Measurements from ENCODE around the gene CNTNAP1. TPM values are rescaled to one million over a fixed set of nuclear protein-coding genes. Genes with fewer than 3 reads are reported as not detected.

Gene CNTNAP1
- total RNA-seq, 2 experiments from 2014 or later, result 0.71 to 0.78 TPM

DNA sequence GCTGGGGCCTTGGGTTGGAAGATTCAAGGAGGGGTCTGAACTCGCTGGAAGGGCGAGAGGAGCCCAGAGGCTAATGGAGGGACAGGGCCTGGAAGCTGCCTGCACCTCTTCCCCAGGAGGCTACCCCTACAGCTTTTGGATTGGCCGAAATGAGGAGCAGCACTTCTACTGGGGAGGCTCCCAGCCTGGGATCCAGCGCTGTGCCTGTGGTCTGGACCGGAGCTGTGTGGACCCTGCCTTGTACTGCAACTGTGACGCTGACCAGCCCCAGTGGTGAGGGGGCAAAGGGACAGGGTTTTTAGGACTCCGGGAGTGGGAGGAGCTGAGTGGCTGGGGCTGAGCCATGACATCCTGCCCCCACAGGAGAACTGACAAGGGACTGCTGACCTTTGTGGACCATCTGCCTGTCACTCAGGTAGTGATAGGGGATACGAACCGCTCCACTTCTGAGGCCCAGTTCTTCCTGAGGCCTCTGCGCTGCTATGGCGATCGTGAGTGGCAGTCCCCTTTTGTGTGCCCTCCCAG lies 8.8 kb downstream of the CNTNAP1 start:
- CTCF ChIA-PET, result interaction anchor here (1.4 kb wide), 1 partner anchor 73 kb away, joined by 3 read pairs; no protein-coding TSS in a partner anchor

DNA sequence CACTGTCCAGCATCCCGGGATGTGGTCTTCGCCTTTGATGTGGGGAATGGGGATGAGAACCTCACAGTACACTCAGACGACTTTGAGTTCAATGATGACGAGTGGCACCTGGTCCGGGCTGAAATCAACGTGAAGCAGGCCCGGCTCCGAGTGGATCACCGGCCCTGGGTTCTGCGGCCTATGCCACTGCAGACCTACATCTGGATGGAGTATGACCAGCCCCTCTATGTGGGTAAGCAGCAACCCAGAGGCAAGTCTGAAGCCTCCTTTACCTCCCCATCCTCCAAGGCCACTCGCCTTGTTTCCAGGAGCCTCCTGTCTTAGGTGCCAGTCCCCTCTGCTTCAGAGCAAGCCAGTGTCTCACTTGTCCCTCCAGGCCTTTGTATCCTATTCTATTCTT lies 10.2 kb downstream of the CNTNAP1 start:
- ATAC-seq, result no peak
- Mint-ChIP-seq H3K4me3 (no peak overlapping the region), H3K9me3 (ENCODE audit: insufficient read depth) (no peaks in the 10 kb centered on the region), H3K27me3 (ENCODE audit: low read depth) (peaks cover 3% of the 10 kb centered on the region), H3K4me1 (ENCODE audit: low read depth) (no peaks in the 10 kb centered on the region), H3K27ac (no peak overlapping the region), H3K36me3 (ENCODE audit: low read depth) (peaks cover 4% of the 10 kb centered on the region)
- no peak for DNase-seq
- ChIA-PET CTCF (no interaction called here), POLR2A (no interaction called here)

More for the DNA sequence above, 8.8 kb downstream of the CNTNAP1 start:
- ATAC-seq (no peak), DNase-seq (no peak)
- Mint-ChIP-seq H3K9me3 (ENCODE audit: insufficient read depth) (no peaks in the 10 kb centered on the region), H3K36me3 (ENCODE audit: low read depth) (peaks cover 4% of the 10 kb centered on the region), H3K27ac (no peak overlapping the region), H3K4me3 (no peak overlapping the region), H3K27me3 (ENCODE audit: low read depth) (peaks cover 7% of the 10 kb centered on the region), H3K4me1 (ENCODE audit: low read depth) (no peaks in the 10 kb centered on the region)
- POLR2A ChIA-PET, result no interaction called here

GRCh38 chr17:42694524-42694923 lies 12.2 kb downstream of the CNTNAP1 start:
- no peak for DNase-seq
- Mint-ChIP-seq H3K9me3 (ENCODE audit: insufficient read depth) (no peaks in the 10 kb centered on the region), H3K4me3 (no peak overlapping the region), H3K27me3 (ENCODE audit: low read depth) (peaks cover 2% of the 10 kb centered on the region), H3K27ac (no peak overlapping the region), H3K36me3 (ENCODE audit: low read depth) (peaks cover 7% of the 10 kb centered on the region), H3K4me1 (ENCODE audit: low read depth) (no peaks in the 10 kb centered on the region)
- POLR2A ChIA-PET, result no interaction called here
- CTCF ChIA-PET, result no interaction called here
- no peak for ATAC-seq

DNA sequence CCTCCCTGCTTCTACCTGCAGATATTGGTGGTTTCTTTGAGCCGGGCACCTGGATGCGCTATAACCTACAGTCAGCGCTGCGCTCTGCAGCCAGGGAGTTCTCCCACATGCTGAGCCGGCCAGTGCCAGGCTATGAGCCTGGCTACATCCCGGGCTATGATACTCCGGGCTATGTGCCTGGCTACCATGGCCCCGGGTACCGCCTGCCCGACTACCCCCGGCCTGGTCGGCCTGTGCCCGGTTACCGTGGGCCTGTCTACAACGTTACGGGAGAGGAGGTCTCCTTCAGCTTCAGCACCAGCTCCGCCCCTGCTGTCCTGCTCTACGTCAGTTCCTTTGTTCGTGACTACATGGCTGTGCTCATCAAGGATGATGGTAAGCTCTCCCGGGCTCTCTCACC lies 13.2 kb downstream of the CNTNAP1 start:
- Mint-ChIP-seq H3K9me3 (ENCODE audit: insufficient read depth) (no peaks in the 10 kb centered on the region), H3K36me3 (ENCODE audit: low read depth) (peaks cover 7% of the 10 kb centered on the region), H3K27me3 (ENCODE audit: low read depth) (peaks cover 2% of the 10 kb centered on the region), H3K4me3 (no peak overlapping the region), H3K27ac (no peak overlapping the region), H3K4me1 (ENCODE audit: low read depth) (no peaks in the 10 kb centered on the region)
- CTCF ChIA-PET, result interaction anchor here (2.7 kb wide), 1 partner anchor 15 kb away, joined by 7 read pairs; no protein-coding TSS in a partner anchor
- no peak for ATAC-seq
- no peak for DNase-seq
- POLR2A ChIA-PET, result no interaction called here

GRCh38 chr17:42697108-42697811 lies 14.9 kb downstream of the CNTNAP1 start:
- no peaks in the 10 kb centered on the region for H3K9me3 Mint-ChIP-seq (ENCODE audit: insufficient read depth)
- no peak overlapping the region for H3K4me3 Mint-ChIP-seq
- peaks cover 13% of the 10 kb centered on the region for H3K36me3 Mint-ChIP-seq (ENCODE audit: low read depth)
- no peaks in the 10 kb centered on the region for H3K4me1 Mint-ChIP-seq (ENCODE audit: low read depth)
- ChIA-PET POLR2A (no interaction called here), CTCF (interaction anchor here (1.7 to 2.7 kb wide), 2 partner anchors 17 to 18 kb away, joined by 7 to 8 read pairs; no protein-coding TSS in a partner anchor)
- DNase-seq, result no peak
- ATAC-seq, result no peak
- H3K27ac Mint-ChIP-seq, result no peak overlapping the region
- peaks cover 2% of the 10 kb centered on the region for H3K27me3 Mint-ChIP-seq (ENCODE audit: low read depth)

- no peaks in the 10 kb centered on the region for H3K4me1 Mint-ChIP-seq (ENCODE audit: low read depth)
- ATAC-seq (no peak), DNase-seq (no peak)
- peaks cover 26% of the 10 kb centered on the region for H3K36me3 Mint-ChIP-seq (ENCODE audit: low read depth)
- H3K9me3 Mint-ChIP-seq (ENCODE audit: insufficient read depth), result no peaks in the 10 kb centered on the region
- peaks cover 2% of the 10 kb centered on the region for H3K27me3 Mint-ChIP-seq (ENCODE audit: low read depth)
- H3K27ac Mint-ChIP-seq, result no peak overlapping the region
- no peak overlapping the region for H3K4me3 Mint-ChIP-seq
- ChIA-PET POLR2A (no interaction called here), CTCF (interaction anchor here (1.0 to 1.7 kb wide), 2 partner anchors 20 to 120 kb away, joined by 3 to 8 read pairs; no protein-coding TSS in a partner anchor)
Measured at GRCh38 chr17:42698736-42699414, 16.5 kb downstream of the CNTNAP1 start.

DNA sequence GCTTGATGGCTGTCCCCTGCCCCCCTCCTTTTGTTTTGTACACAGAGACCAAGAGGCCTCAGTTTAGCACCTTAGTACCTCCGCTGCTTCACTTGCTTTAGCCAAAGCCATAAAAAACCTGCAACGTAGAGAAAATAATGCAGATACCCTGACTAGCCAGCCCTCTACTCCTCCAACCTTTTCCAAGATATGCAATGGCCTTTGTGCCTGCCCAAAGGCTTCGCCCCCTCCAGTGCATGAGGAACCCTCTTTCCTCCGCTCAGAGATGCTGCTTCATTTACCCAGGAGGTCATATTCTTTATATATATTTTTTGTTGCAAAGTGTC lies 17.0 kb downstream of the CNTNAP1 start:
- H3K27ac Mint-ChIP-seq, result no peak overlapping the region
- CTCF ChIA-PET, result interaction anchor here (1.7 kb wide), 1 partner anchor 20 kb away, joined by 8 read pairs; no protein-coding TSS in a partner anchor

DNA sequence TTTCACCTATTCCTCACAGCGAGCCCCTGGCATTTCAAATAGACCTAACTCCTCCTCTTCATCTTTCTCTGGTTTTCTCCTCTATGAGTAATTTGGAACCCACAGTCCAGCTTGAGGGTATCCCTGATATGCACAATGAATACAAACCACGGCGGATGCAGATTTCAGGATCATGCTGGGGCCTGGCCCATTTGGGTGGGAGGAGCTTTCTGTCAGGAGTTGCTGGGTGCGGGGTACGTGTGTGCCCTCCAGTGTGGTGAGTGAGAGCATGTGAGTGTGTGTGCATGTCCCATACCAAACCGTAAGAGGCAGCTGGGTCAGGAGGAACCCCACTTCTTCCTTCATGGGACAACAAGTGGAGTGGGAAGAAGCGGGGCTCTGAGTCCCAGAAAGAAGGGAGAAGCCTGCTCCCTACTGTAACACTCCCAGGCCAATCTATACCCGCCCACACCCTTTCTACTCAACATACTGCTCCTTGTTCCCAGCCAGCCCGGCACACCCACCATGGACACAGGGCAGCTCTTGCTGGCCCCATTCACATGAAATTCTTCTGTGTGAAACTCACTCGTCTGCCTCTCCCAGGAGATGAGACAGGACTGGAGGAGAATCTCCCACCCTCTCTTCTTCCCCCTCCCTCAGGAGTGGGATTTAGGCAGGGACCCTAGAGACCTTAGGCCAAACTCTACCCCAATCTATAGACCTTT lies 18.4 kb downstream of the CNTNAP1 start:
- Mint-ChIP-seq H3K4me1 (ENCODE audit: low read depth) (peaks cover 12% of the 10 kb centered on the region), H3K9me3 (ENCODE audit: insufficient read depth) (no peaks in the 10 kb centered on the region), H3K27ac (no peak overlapping the region), H3K27me3 (ENCODE audit: low read depth) (peaks cover 2% of the 10 kb centered on the region), H3K4me3 (no peak overlapping the region), H3K36me3 (ENCODE audit: low read depth) (peaks cover 37% of the 10 kb centered on the region)
- CTCF ChIA-PET, result interaction anchor here (0.9 kb wide), 1 partner anchor 20 kb away, joined by 3 read pairs; no protein-coding TSS in a partner anchor
- DNase-seq (no peak), ATAC-seq (no peak)
- POLR2A ChIA-PET, result no interaction called here

More for the DNA sequence above, 17.0 kb downstream of the CNTNAP1 start:
- peaks cover 30% of the 10 kb centered on the region for H3K36me3 Mint-ChIP-seq (ENCODE audit: low read depth)
- no peak for ATAC-seq
- no peaks in the 10 kb centered on the region for H3K9me3 Mint-ChIP-seq (ENCODE audit: insufficient read depth)
- POLR2A ChIA-PET, result no interaction called here
- peaks cover 2% of the 10 kb centered on the region for H3K4me1 Mint-ChIP-seq (ENCODE audit: low read depth)
- H3K4me3 Mint-ChIP-seq, result no peak overlapping the region
- no peak for DNase-seq
- H3K27me3 Mint-ChIP-seq (ENCODE audit: low read depth), result peaks cover 2% of the 10 kb centered on the region

DNA sequence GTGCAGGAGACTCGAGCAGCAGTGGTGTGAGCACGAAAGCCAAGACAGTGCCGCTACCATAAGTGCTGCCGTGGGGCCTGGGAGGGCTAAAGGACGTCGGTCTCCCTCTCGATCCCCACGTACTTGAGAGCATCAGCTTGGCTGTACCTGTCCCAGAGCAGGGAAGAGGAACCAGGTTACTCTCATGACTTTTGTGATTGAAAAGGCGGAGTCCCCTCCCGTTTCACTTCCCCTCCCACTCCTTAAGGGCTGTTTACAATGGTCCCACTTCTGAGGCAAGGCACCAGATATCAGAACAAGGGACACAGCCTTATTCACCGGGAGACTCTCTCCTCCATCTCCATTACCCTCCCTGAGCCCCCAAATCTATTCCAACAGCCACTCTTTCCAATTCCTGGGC lies 20.1 kb downstream of the CNTNAP1 start:
- Mint-ChIP-seq H3K36me3 (ENCODE audit: low read depth) (peaks cover 45% of the 10 kb centered on the region), H3K9me3 (ENCODE audit: insufficient read depth) (no peaks in the 10 kb centered on the region), H3K27me3 (ENCODE audit: low read depth) (peaks cover 2% of the 10 kb centered on the region), H3K27ac (no peak overlapping the region), H3K4me1 (ENCODE audit: low read depth) (peaks cover 22% of the 10 kb centered on the region), H3K4me3 (no peak overlapping the region)
- no peak for ATAC-seq
- ChIA-PET POLR2A (no interaction called here), CTCF (interaction anchor here (1.6 kb wide), 1 partner anchor 124 kb away, joined by 5 read pairs; no protein-coding TSS in a partner anchor)
- no peak for DNase-seq

DNA sequence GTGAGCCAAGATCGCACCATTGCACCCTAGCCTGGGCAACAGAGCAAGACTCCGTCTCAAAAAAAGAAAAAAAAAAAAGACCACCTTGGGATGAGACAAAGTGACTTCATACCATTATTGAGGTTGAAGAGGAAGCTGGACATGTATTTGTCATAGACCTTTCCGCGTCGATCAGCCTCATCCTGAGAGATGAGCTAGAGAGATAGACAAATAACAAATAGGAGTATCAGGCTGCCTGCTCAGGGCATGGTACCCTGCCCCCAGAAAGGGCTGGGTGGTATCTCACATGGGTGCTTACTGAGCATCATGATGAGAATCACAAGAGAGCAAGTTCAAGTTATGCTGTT lies 22.1 kb downstream of the CNTNAP1 start:
- no peaks in the 10 kb centered on the region for H3K9me3 Mint-ChIP-seq (ENCODE audit: insufficient read depth)
- no peak for ATAC-seq
- no peaks in the 10 kb centered on the region for H3K27me3 Mint-ChIP-seq (ENCODE audit: low read depth)
- no peak for DNase-seq
- H3K36me3 Mint-ChIP-seq (ENCODE audit: low read depth), result peaks cover 62% of the 10 kb centered on the region
- peaks cover 25% of the 10 kb centered on the region for H3K4me1 Mint-ChIP-seq (ENCODE audit: low read depth)
- H3K27ac Mint-ChIP-seq, result no peak overlapping the region
- no peak overlapping the region for H3K4me3 Mint-ChIP-seq
- ChIA-PET CTCF (interaction anchor here (0.9 to 1.0 kb wide), 2 partner anchors 126 to 294 kb away, joined by 3 read pairs; partner anchors contain the start of gene RPL27), POLR2A (interaction anchor here (0.5 kb wide), 1 partner anchor 95 kb away, joined by 3 read pairs; the partner anchor contains the start of gene TUBG1)

- H3K4me1 Mint-ChIP-seq (ENCODE audit: low read depth), result peaks cover 25% of the 10 kb centered on the region
- H3K27ac Mint-ChIP-seq, result no peak overlapping the region
- ChIA-PET CTCF (interaction anchor here (0.9 to 1.0 kb wide), 2 partner anchors 127 to 293 kb away, joined by 3 read pairs; partner anchors contain the start of gene RPL27), POLR2A (interaction anchor here (0.5 kb wide), 1 partner anchor 95 kb away, joined by 3 read pairs; the partner anchor contains the start of gene TUBG1)
- no peak for DNase-seq
- no peaks in the 10 kb centered on the region for H3K9me3 Mint-ChIP-seq (ENCODE audit: insufficient read depth)
- H3K27me3 Mint-ChIP-seq (ENCODE audit: low read depth), result no peaks in the 10 kb centered on the region
- H3K4me3 Mint-ChIP-seq, result no peak overlapping the region
- peak; percentile 33 for ATAC-seq
- peaks cover 67% of the 10 kb centered on the region for H3K36me3 Mint-ChIP-seq (ENCODE audit: low read depth)
Measured at GRCh38 chr17:42704837-42705494, 22.6 kb downstream of the CNTNAP1 start.
